Smooth muscle cell (in vitro differentiated cells): ENCODE measurements around the gene BUD23. TPM values are rescaled to one million over a fixed set of nuclear protein-coding genes. Genes with fewer than 3 reads are reported as not detected.

Experiments
- DNase-seq: peaks from one replicate; lab custom pipeline; 2025; ENCODE audit not compliant: unreplicated experiment; lab: John Stamatoyannopoulos, UW
- H2AFZ ChIP-seq: fragments of 200-600 bp; sonication (generic); 2 replicates; pipeline ENCODE4 v1.6.0; 2016; ENCODE audit warnings: antibody characterized with exemption, low read depth, mild to moderate bottlenecking
- H3F3A ChIP-seq: fragments of 200-600 bp; sonication (generic); 2 replicates; pipeline ENCODE4 v1.6.0; 2017; ENCODE audit warnings: antibody characterized with exemption, low read depth
- H3K27ac ChIP-seq: fragments of 200-600 bp; sonication (generic); 2 replicates; pipeline ENCODE4 v1.5.1; 2016; ENCODE audit warnings: low read depth, mild to moderate bottlenecking
- H3K27me3 ChIP-seq: fragments of 200-600 bp; sonication (generic); 2 replicates; pipeline ENCODE4 v1.6.1; 2016; ENCODE audit warnings: low read depth, mild to moderate bottlenecking
- H3K36me3 ChIP-seq: fragments of 200-600 bp; sonication (generic); 2 replicates; pipeline ENCODE4 v1.5.1; 2016; ENCODE audit warnings: low read depth
- H3K4me1 ChIP-seq: fragments of 200-600 bp; sonication (generic); 2 replicates; pipeline ENCODE4 v1.5.1; 2016; ENCODE audit warnings: low read depth
- H3K4me2 ChIP-seq: fragments of 200-600 bp; sonication (generic); 2 replicates; pipeline ENCODE4 v1.6.0; 2016; ENCODE audit warnings: mild to moderate bottlenecking
- H3K4me3 ChIP-seq: fragments of 200-600 bp; sonication (generic); 2 replicates; pipeline ENCODE4 v1.5.1; 2016; ENCODE audit warnings: mild to moderate bottlenecking
- H3K79me2 ChIP-seq: fragments of 200-600 bp; sonication (generic); 2 replicates; pipeline ENCODE4 v1.6.0; 2016; ENCODE audit warnings: low read depth, mild to moderate bottlenecking
- H3K9ac ChIP-seq: fragments of 200-600 bp; sonication (generic); 2 replicates; pipeline ENCODE4 v1.6.0; 2016; ENCODE audit warnings: low read depth
- H3K9me3 ChIP-seq: fragments of 200-600 bp; sonication (generic); replicated peaks from 2 replicates; pipeline ENCODE4 v1.5.1; 2016; ENCODE audit warnings: low read depth
- H4K20me1 ChIP-seq: fragments of 200-600 bp; sonication (generic); 2 replicates; pipeline ENCODE4 v1.6.0; 2016; ENCODE audit warnings: low read depth
- CTCF ChIP-seq: fragments of 200-600 bp; sonication (generic); IDR thresholded peaks from 2 replicates; pipeline ENCODE4 v1.5.1; 2017; ENCODE audit warnings: borderline replicate concordance, mild to moderate bottlenecking, antibody characterized with exemption; ENCODE audit not compliant: insufficient read depth, poor library complexity, severe bottlenecking
- WGBS: methylation state at CpG from one replicate; pipeline ENCODE4 v1.1.7; 2016; ENCODE audit warnings: low lambda C conversion rate; 5-methylcytosine and 5-hydroxymethylcytosine counted together
- polyA plus RNA-seq: library from polyadenylated mRNA; unstranded; fragments of >200 nt; fragmentation: Nextera tagmentation; extraction: Ambion mirVana; gene quantifications from 2 replicates; pipeline ENCODE4 v1.2.1, GENCODE V29; 2016
- total RNA-seq: library from RNA; depleted of rRNA; stranded (reverse); fragments of >200 nt; gene quantifications from 2 replicates; pipeline ENCODE4 v1.2.3, GENCODE V29; 2014

Gene BUD23
- total and polyA plus RNA-seq, 2 experiments from 2014 or later, result 43.0 to 116 TPM

GRCh38 chr7:73700069-73700423 is 16.6 kb downstream of the BUD23 start:
- H3K9me3 ChIP-seq, result no peaks in the 10 kb centered on the region
- H3F3A ChIP-seq, result no peaks in the 10 kb centered on the region
- no peak overlapping the region for H3K4me3 ChIP-seq
- H3K4me1 ChIP-seq, result no peaks in the 10 kb centered on the region
- no peak overlapping the region for H3K9ac ChIP-seq
- no peaks in the 10 kb centered on the region for H3K79me2 ChIP-seq
- no peak for DNase-seq
- H3K36me3 ChIP-seq, result no peaks in the 10 kb centered on the region
- no peak for TF ChIP-seq CTCF
- 97% methylated on average over 14 of the region's 14 CpGs for WGBS
- H3K27ac ChIP-seq, result no peak overlapping the region
- H3K27me3 ChIP-seq, result no peaks in the 10 kb centered on the region
- no peak overlapping the region for H2AFZ ChIP-seq
- peaks cover 17% of the 10 kb centered on the region for H4K20me1 ChIP-seq
- no peak overlapping the region for H3K4me2 ChIP-seq

- no peak for DNase-seq
- Histone ChIP-seq H3K4me3 (no peak overlapping the region), H3K79me2 (no peaks in the 10 kb centered on the region), H3K9me3 (no peaks in the 10 kb centered on the region), H3K4me2 (no peak overlapping the region), H3F3A (no peaks in the 10 kb centered on the region), H3K9ac (no peak overlapping the region), H3K27ac (no peak overlapping the region), H3K4me1 (no peaks in the 10 kb centered on the region), H3K36me3 (no peaks in the 10 kb centered on the region), H3K27me3 (no peaks in the 10 kb centered on the region), H2AFZ (no peak overlapping the region), H4K20me1 (peaks cover 22% of the 10 kb centered on the region)
- WGBS, result 96% methylated on average over 12 of the region's 15 CpGs
- no peak for TF ChIP-seq CTCF
These were observed 17.3 kb downstream of the BUD23 start for GRCh38 chr7:73700581-73701134.

DNA sequence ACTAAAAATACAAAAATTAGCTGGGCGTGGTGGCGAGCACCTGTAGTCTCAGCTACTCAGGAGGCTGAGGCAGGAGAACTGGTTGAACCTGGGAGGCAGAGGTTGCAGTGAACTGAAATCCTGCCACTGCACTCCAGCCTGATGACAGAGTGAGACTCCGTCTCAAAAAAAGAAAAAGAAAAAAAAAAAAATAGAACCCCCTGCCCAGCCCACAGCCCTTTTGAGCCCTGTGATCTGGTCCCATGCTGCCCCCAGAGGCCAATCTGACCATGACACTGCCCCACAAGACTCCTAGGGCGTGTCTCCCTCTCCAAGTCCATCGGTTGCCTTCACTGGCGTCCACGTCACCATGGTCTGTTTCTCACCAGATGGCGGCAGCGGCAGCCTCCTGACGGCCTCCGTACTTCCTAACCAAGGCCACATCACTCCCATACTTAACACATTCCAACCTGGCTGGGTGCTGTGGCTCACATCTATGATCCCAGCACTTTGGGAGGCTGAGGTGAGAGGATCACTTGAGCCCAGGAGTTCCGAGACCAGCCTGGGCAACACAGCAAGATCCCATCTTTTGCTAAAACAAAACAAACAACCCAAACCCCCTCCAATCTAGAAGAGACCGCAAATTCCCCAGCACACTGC is 18.1 kb downstream of the BUD23 start:
- Histone ChIP-seq H3K9me3 (no peaks in the 10 kb centered on the region), H3F3A (no peaks in the 10 kb centered on the region), H3K36me3 (no peaks in the 10 kb centered on the region), H4K20me1 (peaks cover 31% of the 10 kb centered on the region), H3K27ac (no peak overlapping the region), H3K27me3 (no peaks in the 10 kb centered on the region), H3K4me3 (no peak overlapping the region), H3K4me2 (no peak overlapping the region), H3K79me2 (no peaks in the 10 kb centered on the region), H2AFZ (no peak overlapping the region), H3K4me1 (no peaks in the 10 kb centered on the region), H3K9ac (no peak overlapping the region)
- DNase-seq, result no peak
- peak; percentile 47 for TF ChIP-seq CTCF
- 69% methylated on average over 13 of the region's 13 CpGs for WGBS

- Histone ChIP-seq H3K4me1 (no peaks in the 10 kb centered on the region), H3K27ac (no peak overlapping the region), H3K27me3 (no peaks in the 10 kb centered on the region), H3K4me3 (no peak overlapping the region), H3K4me2 (no peak overlapping the region), H2AFZ (no peak overlapping the region), H3K36me3 (no peaks in the 10 kb centered on the region), H3K9ac (no peak overlapping the region), H4K20me1 (peaks cover 38% of the 10 kb centered on the region), H3K79me2 (no peaks in the 10 kb centered on the region), H3K9me3 (no peaks in the 10 kb centered on the region), H3F3A (no peaks in the 10 kb centered on the region)
- WGBS, result 89% methylated on average over 8 of the region's 8 CpGs
- TF ChIP-seq CTCF, result no peak
- DNase-seq, result no peak
These were observed 18.8 kb downstream of the BUD23 start for GRCh38 chr7:73702226-73702625.
